Measurements from ENCODE around the gene ASPSCR1. TPM values are rescaled to one million over a fixed set of nuclear protein-coding genes. Genes with fewer than 3 reads are reported as not detected.
A peak's percentile ranks its signal among the peaks of the same experiment; 100 is the strongest.

The ASPSCR1 gene
- total and polyA plus RNA-seq, 2 of the 13 experiments (the other 11 are each of a cell fraction or from before 2014, with no cell fraction given), result 274 to 314 TPM

DNA sequence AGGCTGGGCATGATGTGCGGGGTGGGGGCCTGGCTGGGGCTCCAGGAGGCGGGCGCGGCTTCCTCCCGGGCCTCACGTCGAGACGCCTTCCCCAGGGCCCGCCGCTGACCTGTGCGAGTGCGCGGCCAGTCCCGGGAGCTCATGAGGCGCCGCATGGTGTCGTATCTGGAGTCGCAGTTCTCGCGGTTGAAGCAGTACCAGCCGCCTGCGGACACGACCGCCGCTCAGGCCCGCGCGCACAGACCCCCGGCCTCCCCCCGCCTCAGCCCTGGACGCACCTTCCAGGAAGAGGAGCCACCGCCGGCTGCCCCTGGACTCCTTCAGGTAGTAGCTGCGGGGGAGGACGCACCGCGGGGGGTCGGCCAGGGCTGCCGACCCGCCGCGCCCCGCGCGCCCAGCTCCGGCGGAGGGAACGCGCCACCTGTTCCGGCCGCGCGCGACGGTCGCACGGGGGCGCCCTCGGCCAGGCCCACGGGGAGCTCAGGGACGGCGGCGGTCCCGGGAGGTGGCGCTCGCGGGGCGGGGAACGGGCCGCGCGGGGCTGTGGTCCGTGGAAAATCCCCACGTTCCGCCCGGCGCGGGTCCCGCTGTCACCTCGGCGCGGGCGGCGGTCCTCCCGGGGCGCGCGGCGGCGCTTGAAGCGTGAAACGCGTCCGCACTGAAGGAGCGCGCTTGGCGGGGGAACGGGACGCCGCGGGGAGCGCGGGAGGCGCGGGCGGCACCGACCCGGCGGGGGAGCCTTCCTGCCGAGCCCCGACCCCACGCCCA lies 17.9 kb upstream of the ASPSCR1 start (continued):
- TF ChIP-seq, protein P1, sequence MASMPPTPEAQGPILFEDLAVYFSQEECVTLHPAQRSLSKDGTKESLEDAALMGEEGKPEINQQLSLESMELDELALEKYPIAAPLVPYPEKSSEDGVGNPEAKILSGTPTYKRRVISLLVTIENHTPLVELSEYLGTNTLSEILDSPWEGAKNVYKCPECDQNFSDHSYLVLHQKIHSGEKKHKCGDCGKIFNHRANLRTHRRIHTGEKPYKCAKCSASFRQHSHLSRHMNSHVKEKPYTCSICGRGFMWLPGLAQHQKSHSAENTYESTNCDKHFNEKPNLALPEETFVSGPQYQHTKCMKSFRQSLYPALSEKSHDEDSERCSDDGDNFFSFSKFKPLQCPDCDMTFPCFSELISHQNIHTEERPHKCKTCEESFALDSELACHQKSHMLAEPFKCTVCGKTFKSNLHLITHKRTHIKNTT (CRISPR knock-in tag; IDR thresholded peaks at IDR 0.05), result no peak
- TF ChIP-seq PHF20 (CRISPR knock-in tag; IDR thresholded peaks at IDR 0.05), result peak; percentile 59
- no peak for TF ChIP-seq TP53 (CRISPR knock-in tag; conservative IDR thresholded peaks at IDR 0.05)
- TF ChIP-seq, protein P2, sequence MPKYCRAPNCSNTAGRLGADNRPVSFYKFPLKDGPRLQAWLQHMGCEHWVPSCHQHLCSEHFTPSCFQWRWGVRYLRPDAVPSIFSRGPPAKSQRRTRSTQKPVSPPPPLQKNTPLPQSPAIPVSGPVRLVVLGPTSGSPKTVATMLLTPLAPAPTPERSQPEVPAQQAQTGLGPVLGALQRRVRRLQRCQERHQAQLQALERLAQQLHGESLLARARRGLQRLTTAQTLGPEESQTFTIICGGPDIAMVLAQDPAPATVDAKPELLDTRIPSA (CRISPR knock-in tag; IDR thresholded peaks at IDR 0.05; ENCODE audit: borderline replicate concordance), result no peak; the same call in 1 of the 2 replicates
- no peak for TF ChIP-seq HNRNPH1 (optimal IDR thresholded peaks at IDR 0.05; ENCODE audit: low read depth, low read length)
- TF ChIP-seq, protein P3, sequence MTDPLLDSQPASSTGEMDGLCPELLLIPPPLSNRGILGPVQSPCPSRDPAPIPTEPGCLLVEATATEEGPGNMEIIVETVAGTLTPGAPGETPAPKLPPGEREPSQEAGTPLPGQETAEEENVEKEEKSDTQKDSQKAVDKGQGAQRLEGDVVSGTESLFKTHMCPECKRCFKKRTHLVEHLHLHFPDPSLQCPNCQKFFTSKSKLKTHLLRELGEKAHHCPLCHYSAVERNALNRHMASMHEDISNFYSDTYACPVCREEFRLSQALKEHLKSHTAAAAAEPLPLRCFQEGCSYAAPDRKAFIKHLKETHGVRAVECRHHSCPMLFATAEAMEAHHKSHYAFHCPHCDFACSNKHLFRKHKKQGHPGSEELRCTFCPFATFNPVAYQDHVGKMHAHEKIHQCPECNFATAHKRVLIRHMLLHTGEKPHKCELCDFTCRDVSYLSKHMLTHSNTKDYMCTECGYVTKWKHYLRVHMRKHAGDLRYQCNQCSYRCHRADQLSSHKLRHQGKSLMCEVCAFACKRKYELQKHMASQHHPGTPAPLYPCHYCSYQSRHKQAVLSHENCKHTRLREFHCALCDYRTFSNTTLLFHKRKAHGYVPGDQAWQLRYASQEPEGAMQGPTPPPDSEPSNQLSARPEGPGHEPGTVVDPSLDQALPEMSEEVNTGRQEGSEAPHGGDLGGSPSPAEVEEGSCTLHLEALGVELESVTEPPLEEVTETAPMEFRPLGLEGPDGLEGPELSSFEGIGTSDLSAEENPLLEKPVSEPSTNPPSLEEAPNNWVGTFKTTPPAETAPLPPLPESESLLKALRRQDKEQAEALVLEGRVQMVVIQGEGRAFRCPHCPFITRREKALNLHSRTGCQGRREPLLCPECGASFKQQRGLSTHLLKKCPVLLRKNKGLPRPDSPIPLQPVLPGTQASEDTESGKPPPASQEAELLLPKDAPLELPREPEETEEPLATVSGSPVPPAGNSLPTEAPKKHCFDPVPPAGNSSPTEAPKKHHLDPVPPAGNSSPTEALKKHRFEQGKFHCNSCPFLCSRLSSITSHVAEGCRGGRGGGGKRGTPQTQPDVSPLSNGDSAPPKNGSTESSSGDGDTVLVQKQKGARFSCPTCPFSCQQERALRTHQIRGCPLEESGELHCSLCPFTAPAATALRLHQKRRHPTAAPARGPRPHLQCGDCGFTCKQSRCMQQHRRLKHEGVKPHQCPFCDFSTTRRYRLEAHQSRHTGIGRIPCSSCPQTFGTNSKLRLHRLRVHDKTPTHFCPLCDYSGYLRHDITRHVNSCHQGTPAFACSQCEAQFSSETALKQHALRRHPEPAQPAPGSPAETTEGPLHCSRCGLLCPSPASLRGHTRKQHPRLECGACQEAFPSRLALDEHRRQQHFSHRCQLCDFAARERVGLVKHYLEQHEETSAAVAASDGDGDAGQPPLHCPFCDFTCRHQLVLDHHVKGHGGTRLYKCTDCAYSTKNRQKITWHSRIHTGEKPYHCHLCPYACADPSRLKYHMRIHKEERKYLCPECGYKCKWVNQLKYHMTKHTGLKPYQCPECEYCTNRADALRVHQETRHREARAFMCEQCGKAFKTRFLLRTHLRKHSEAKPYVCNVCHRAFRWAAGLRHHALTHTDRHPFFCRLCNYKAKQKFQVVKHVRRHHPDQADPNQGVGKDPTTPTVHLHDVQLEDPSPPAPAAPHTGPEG (CRISPR knock-in tag; IDR thresholded peaks at IDR 0.05), result no peak; the same call in 1 of the 2 replicates
- peak; percentile 45; the same call in 1 of the 2 replicates for TF ChIP-seq IRX3 (CRISPR knock-in tag; IDR thresholded peaks at IDR 0.05; ENCODE audit: borderline replicate concordance, low read depth)
- TF ChIP-seq IRF2 (CRISPR knock-in tag; IDR thresholded peaks at IDR 0.05), result no peak
- TF ChIP-seq ZNF605 (CRISPR knock-in tag; IDR thresholded peaks at IDR 0.05), result no peak; the same call in 1 of the 2 replicates
- TF ChIP-seq, protein P4, sequence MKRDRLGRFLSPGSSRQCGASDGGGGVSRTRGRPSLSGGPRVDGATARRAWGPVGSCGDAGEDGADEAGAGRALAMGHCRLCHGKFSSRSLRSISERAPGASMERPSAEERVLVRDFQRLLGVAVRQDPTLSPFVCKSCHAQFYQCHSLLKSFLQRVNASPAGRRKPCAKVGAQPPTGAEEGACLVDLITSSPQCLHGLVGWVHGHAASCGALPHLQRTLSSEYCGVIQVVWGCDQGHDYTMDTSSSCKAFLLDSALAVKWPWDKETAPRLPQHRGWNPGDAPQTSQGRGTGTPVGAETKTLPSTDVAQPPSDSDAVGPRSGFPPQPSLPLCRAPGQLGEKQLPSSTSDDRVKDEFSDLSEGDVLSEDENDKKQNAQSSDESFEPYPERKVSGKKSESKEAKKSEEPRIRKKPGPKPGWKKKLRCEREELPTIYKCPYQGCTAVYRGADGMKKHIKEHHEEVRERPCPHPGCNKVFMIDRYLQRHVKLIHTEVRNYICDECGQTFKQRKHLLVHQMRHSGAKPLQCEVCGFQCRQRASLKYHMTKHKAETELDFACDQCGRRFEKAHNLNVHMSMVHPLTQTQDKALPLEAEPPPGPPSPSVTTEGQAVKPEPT (CRISPR knock-in tag; IDR thresholded peaks at IDR 0.05; ENCODE audit: low read depth), result no peak
- peak; percentile 92 for TF ChIP-seq ZFP82 (CRISPR knock-in tag; IDR thresholded peaks at IDR 0.05; ENCODE audit: borderline replicate concordance)
- no peak for TF ChIP-seq RCOR2 (CRISPR knock-in tag; IDR thresholded peaks at IDR 0.05)
- TF ChIP-seq, protein P5, sequence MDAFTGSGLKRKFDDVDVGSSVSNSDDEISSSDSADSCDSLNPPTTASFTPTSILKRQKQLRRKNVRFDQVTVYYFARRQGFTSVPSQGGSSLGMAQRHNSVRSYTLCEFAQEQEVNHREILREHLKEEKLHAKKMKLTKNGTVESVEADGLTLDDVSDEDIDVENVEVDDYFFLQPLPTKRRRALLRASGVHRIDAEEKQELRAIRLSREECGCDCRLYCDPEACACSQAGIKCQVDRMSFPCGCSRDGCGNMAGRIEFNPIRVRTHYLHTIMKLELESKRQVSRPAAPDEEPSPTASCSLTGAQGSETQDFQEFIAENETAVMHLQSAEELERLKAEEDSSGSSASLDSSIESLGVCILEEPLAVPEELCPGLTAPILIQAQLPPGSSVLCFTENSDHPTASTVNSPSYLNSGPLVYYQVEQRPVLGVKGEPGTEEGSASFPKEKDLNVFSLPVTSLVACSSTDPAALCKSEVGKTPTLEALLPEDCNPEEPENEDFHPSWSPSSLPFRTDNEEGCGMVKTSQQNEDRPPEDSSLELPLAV (CRISPR knock-in tag; conservative IDR thresholded peaks at IDR 0.05; ENCODE audit: low read depth), result no peak; the same call in 1 of the 2 replicates
- TF ChIP-seq JARID2 (CRISPR knock-in tag; IDR thresholded peaks at IDR 0.05; ENCODE audit: insufficient replicate concordance), result no peak
- no peak for TF ChIP-seq SYNCRIP (IDR thresholded peaks at IDR 0.05; ENCODE audit: insufficient read depth, low read depth, low read length)
- TF ChIP-seq TBP (CRISPR knock-in tag; IDR thresholded peaks at IDR 0.05), result no peak
- no peak for TF ChIP-seq ZFP36L1 (CRISPR knock-in tag; IDR thresholded peaks at IDR 0.05)
